ENCODE data around the gene RNF40.
A peak's percentile ranks its signal among the peaks of the same experiment; 100 is the strongest.

The RNF40 gene

GRCh38 chr16:30761928-30762902 is at the start of gene RNF40, which contains the start of gene CFAP119:
TSS of gene RNF40 (plus strand) at chr16:30762322. CDS start at chr16:30762546, 224 bp downstream.
TSS of gene CFAP119 (minus strand) at chr16:30762062. CDS start at chr16:30761748, 314 bp downstream.
- peak; percentile 99 for DNase-seq (ENCODE audit: low read depth)

GRCh38 chr16:30715750-30716445 is 46.2 kb upstream of the RNF40 start:
- DNase-seq (ENCODE audit: low read depth) = peak; percentile 72

GRCh38 chr16:30720086-30720485 is 42.0 kb upstream of the RNF40 start:
- DNase-seq (ENCODE audit: low read depth) = no peak

- no peak for DNase-seq (ENCODE audit: low read depth)
Observed at GRCh38 chr16:30720694-30721093, 41.4 kb upstream of the RNF40 start.

GRCh38 chr16:30721167-30721566 is 41.0 kb upstream of the RNF40 start:
- no peak for DNase-seq (ENCODE audit: low read depth)

GRCh38 chr16:30721606-30722005 is 40.5 kb upstream of the RNF40 start:
- no peak for DNase-seq (ENCODE audit: low read depth)

- DNase-seq (ENCODE audit: low read depth) = no peak
Observed at GRCh38 chr16:30722443-30722842, 39.7 kb upstream of the RNF40 start.

- DNase-seq (ENCODE audit: low read depth) = no peak
Observed at GRCh38 chr16:30722916-30723315, 39.2 kb upstream of the RNF40 start.

GRCh38 chr16:30723725-30724355 is 38.3 kb upstream of the RNF40 start:
- no peak for DNase-seq (ENCODE audit: low read depth)

- DNase-seq (ENCODE audit: low read depth) = no peak
Observed at GRCh38 chr16:30724641-30725417, 37.3 kb upstream of the RNF40 start.

- no peak for DNase-seq (ENCODE audit: low read depth)
Observed at GRCh38 chr16:30725418-30725792, 36.7 kb upstream of the RNF40 start.

GRCh38 chr16:30728321-30728720 is 33.8 kb upstream of the RNF40 start:
- no peak for DNase-seq (ENCODE audit: low read depth)

- no peak for DNase-seq (ENCODE audit: low read depth)
Observed at GRCh38 chr16:30728899-30729672, 33.0 kb upstream of the RNF40 start.

GRCh38 chr16:30731411-30731810 is 30.7 kb upstream of the RNF40 start:
- DNase-seq (ENCODE audit: low read depth) = no peak

GRCh38 chr16:30736995-30737793 is 24.9 kb upstream of the RNF40 start:
- DNase-seq (ENCODE audit: low read depth) = no peak

GRCh38 chr16:30737794-30738648 is 24.1 kb upstream of the RNF40 start:
- no peak for DNase-seq (ENCODE audit: low read depth)

- DNase-seq (ENCODE audit: low read depth) = no peak
Observed at GRCh38 chr16:30738984-30739951, 22.9 kb upstream of the RNF40 start.
